ENCODE data around the gene ADORA1. TPM values are rescaled to one million over a fixed set of nuclear protein-coding genes. Genes with fewer than 3 reads are reported as not detected.
A peak's percentile ranks its signal among the peaks of the same experiment; 100 is the strongest.

The ADORA1 gene
- polyA plus RNA-seq, 3 donors = 0.13 to 1.1 TPM; not detected in 1

DNA sequence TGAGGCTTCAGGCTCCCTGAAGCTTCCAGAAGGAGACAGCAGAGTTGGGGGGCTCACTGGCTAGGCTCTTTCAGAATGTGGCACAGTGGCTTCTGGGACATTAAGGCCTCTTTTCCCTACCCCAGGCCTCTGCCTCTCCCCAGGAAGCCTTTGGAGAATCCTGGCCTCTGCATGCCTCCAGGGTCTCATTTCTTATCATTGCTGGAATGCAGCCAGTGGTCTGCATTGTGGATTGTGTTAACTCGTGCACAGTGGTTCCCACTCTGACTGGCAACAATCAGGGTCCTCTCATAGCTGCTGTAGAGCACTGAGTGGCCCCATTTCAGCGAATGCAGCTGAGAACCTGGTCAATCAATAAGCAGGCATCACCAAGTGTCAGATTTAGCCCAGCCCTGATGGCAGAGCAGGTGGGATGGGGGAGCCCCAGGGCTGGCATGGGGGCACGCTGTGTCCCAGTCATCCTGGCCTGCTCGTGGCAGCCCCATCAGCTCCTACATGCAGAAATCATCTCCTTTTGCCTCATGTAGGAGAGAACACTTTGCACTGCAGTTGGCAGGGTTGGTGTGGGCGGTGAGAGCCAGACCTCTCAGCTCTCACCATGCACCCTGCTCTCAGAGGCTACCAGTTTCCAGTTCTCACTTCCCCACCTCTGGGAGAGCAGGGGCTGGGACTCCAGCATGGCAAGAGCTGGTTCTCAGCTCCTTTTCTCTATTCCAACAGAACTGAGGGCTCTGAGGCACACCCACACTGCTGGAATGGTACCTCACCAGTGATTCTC, 13.4 kb downstream of the ADORA1 start:
- peaks cover 7% of the 10 kb centered on the region in 2 donors for H3K4me1 ChIP-seq (ENCODE audit: control insufficient read depth in 1 of 2, insufficient read depth in 2 of 2, low read length in 2 of 2)
- H3K4me3 ChIP-seq (replicated peaks in 1 of 3; ENCODE audit: low read depth in 2 of 3, low read length in 3 of 3) = no peak overlapping the region
- H2AFZ ChIP-seq (ENCODE audit: insufficient read depth, low read depth, low read length, poor library complexity, severe bottlenecking) = no peak overlapping the region
- no peaks in the 10 kb centered on the region for H3K79me2 ChIP-seq (ENCODE audit: insufficient read depth, low read length)
- peaks cover 16 to 43% of the 10 kb centered on the region in 2 donors for H3K27me3 ChIP-seq (ENCODE audit: control insufficient read depth in 2 of 2, insufficient read depth in 2 of 2, low read length in 2 of 2)
- no peaks in the 10 kb centered on the region for H4K20me1 ChIP-seq (ENCODE audit: insufficient read depth, low read length)
- no peaks in the 10 kb centered on the region for H3K36me3 ChIP-seq (replicated peaks in 1 of 2; ENCODE audit: control insufficient read depth in 1 of 2, insufficient read depth in 2 of 2, low read length in 2 of 2)
- intact Hi-C loops (cut with micrococcal nuclease) = no loop called here
- peaks cover 13 to 22% (median 15%) of the 10 kb centered on the region in 3 donors for H3K27me3 Mint-ChIP-seq (ENCODE audit: low read depth in 3 of 3)
- no peaks in the 10 kb centered on the region for H3K36me3 Mint-ChIP-seq
- 69% methylated on average over 3 of the region's 5 CpGs for WGBS (ENCODE audit: insufficient coverage)
- no peak for DNase-seq
- H3K4me2 ChIP-seq (replicated peaks; ENCODE audit: extremely low read depth, low read length, poor library complexity, severe bottlenecking) = no peak overlapping the region
- peaks cover 0 to 2% (median 0%) of the 10 kb centered on the region in 7 donors for H3K9me3 Mint-ChIP-seq
- H3K27ac ChIP-seq (ENCODE audit: low read depth in 1 of 2, low read length in 2 of 2) = no peak overlapping the region
- peak overlapping the region in 1 of 7 donors; percentile 25 for H3K27ac Mint-ChIP-seq
- peaks cover 9% of the 10 kb centered on the region for H3K4me1 Mint-ChIP-seq
- peaks cover 0 to 2% of the 10 kb centered on the region in 2 donors for H3K9me3 ChIP-seq (replicated peaks in 1 of 2; ENCODE audit: control insufficient read depth in 1 of 2, insufficient read depth in 1 of 2, low read length in 2 of 2)
- peak overlapping the region in 1 of 2 donors; percentile 40 for H3K4me3 Mint-ChIP-seq
- TF ChIP-seq, protein P1, sequence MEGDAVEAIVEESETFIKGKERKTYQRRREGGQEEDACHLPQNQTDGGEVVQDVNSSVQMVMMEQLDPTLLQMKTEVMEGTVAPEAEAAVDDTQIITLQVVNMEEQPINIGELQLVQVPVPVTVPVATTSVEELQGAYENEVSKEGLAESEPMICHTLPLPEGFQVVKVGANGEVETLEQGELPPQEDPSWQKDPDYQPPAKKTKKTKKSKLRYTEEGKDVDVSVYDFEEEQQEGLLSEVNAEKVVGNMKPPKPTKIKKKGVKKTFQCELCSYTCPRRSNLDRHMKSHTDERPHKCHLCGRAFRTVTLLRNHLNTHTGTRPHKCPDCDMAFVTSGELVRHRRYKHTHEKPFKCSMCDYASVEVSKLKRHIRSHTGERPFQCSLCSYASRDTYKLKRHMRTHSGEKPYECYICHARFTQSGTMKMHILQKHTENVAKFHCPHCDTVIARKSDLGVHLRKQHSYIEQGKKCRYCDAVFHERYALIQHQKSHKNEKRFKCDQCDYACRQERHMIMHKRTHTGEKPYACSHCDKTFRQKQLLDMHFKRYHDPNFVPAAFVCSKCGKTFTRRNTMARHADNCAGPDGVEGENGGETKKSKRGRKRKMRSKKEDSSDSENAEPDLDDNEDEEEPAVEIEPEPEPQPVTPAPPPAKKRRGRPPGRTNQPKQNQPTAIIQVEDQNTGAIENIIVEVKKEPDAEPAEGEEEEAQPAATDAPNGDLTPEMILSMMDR (IDR thresholded peaks at IDR 0.05) = no peak
- no peak overlapping the region for H3K9ac ChIP-seq (ENCODE audit: insufficient read depth, low read length, poor library complexity, severe bottlenecking)

DNA sequence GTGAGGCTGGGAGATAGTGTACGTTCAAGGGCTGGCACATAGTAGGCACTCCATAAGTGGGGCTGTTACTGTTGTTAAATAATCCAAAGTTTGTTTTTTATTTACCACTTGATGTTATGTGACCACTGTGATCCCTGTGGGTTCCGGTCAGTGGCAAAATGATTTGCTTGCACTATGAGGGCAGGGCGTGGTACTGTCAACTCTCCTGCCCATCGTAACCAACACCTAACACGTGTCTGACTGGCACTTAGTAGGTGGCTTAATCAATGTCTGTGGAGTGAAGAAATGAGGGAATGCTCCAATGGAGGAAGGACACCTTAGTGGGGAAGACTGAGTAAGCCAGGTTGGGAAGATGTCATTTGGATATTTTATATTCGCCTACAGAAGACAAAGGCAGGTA, 14.6 kb downstream of the ADORA1 start:
- no peaks in the 10 kb centered on the region for H3K4me1 ChIP-seq (ENCODE audit: control insufficient read depth in 1 of 2, insufficient read depth in 2 of 2, low read length in 2 of 2)
- Mint-ChIP-seq H3K9me3 (no peaks in the 10 kb centered on the region), H3K4me3 (no peak overlapping the region), H3K36me3 (no peaks in the 10 kb centered on the region), H3K4me1 (no peaks in the 10 kb centered on the region), H3K27ac (no peak overlapping the region), H3K27me3 (ENCODE audit: low read depth in 3 of 3) (peaks cover 4 to 14% (median 6%) of the 10 kb centered on the region in 3 donors)
- WGBS (ENCODE audit: insufficient coverage) = 100% methylated on average over 2 of the region's 6 CpGs
- no peak overlapping the region for H2AFZ ChIP-seq (ENCODE audit: insufficient read depth, low read depth, low read length, poor library complexity, severe bottlenecking)
- DNase-seq = no peak
- H3K9ac ChIP-seq (ENCODE audit: insufficient read depth, low read length, poor library complexity, severe bottlenecking) = no peak overlapping the region
- no peaks in the 10 kb centered on the region for H3K36me3 ChIP-seq (replicated peaks in 1 of 2; ENCODE audit: control insufficient read depth in 1 of 2, insufficient read depth in 2 of 2, low read length in 2 of 2)
- intact Hi-C loops (cut with micrococcal nuclease) = no loop called here
- TF ChIP-seq, protein P1 (IDR thresholded peaks at IDR 0.05) = no peak
- no peaks in the 10 kb centered on the region for H4K20me1 ChIP-seq (ENCODE audit: insufficient read depth, low read length)
- H3K4me2 ChIP-seq (replicated peaks; ENCODE audit: extremely low read depth, low read length, poor library complexity, severe bottlenecking) = no peak overlapping the region
- no peak overlapping the region for H3K27ac ChIP-seq (ENCODE audit: low read depth in 1 of 2, low read length in 2 of 2)
- H3K27me3 ChIP-seq (ENCODE audit: control insufficient read depth in 2 of 2, insufficient read depth in 2 of 2, low read length in 2 of 2) = peaks cover 9 to 32% of the 10 kb centered on the region in 2 donors
- H3K4me3 ChIP-seq (replicated peaks in 1 of 3; ENCODE audit: low read depth in 2 of 3, low read length in 3 of 3) = no peak overlapping the region
- no peaks in the 10 kb centered on the region for H3K79me2 ChIP-seq (ENCODE audit: insufficient read depth, low read length)
- H3K9me3 ChIP-seq (replicated peaks in 1 of 2; ENCODE audit: control insufficient read depth in 1 of 2, insufficient read depth in 1 of 2, low read length in 2 of 2) = peaks cover 0 to 2% of the 10 kb centered on the region in 2 donors

All from CD14-positive monocyte (primary cell).